ENCODE measurements around the gene ZNF649.

The ZNF649 gene

GRCh38 chr19:51887522-51888498 is 17.0 kb downstream of the ZNF649 start, which contains the start of gene ZNF577:
Gene ZNF577, minus strand, starts transcription at chr19:51887951. Its CDS starts 7,569 bp downstream, at chr19:51880382.
- DNase-seq (ENCODE audit: low spot score), result peak; percentile 88

DNA sequence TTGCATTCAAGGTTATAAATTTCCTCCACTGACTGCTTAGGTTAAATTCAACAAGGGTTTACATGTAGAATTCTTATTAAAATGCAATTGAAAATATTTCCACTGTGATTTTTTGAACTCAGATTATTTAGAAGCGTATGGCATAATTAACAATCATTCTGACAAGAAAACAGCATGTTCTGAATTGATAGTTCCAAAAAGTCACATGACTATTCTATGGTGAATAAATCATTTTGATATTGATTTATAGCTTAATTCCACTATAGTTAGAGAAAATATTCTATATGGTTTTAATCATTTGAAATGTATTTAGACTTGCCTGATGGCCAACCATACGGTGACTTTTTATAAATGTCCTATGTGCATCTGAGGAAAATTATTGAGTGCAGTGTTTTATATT is 20.1 kb downstream of the ZNF649 start:
- DNase-seq (ENCODE audit: low spot score), result no peak

- DNase-seq (ENCODE audit: low spot score), result no peak
These were observed 22.3 kb downstream of the ZNF649 start for GRCh38 chr19:51882518-51882917.

DNA sequence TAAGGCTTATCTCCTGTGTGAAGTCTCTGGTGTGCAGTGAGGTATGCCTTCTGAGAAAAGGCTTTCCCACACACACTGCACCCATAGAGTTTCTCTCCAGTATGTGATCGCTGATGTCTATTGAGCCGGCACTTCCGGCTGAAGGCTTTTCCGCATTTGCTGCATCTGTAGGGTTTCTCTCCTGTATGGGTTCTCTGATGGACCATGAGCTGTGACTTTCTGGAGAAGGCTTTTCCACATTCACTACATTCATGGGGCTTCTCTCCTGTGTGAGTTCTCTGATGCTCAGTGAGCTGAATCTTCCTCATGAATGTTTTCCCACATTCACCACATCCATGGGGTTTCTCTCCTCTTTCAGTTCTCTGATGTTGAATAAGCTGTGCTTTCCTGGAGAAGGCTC is 31.7 kb downstream of the ZNF649 start:
- no peak for DNase-seq (ENCODE audit: low spot score)

DNA sequence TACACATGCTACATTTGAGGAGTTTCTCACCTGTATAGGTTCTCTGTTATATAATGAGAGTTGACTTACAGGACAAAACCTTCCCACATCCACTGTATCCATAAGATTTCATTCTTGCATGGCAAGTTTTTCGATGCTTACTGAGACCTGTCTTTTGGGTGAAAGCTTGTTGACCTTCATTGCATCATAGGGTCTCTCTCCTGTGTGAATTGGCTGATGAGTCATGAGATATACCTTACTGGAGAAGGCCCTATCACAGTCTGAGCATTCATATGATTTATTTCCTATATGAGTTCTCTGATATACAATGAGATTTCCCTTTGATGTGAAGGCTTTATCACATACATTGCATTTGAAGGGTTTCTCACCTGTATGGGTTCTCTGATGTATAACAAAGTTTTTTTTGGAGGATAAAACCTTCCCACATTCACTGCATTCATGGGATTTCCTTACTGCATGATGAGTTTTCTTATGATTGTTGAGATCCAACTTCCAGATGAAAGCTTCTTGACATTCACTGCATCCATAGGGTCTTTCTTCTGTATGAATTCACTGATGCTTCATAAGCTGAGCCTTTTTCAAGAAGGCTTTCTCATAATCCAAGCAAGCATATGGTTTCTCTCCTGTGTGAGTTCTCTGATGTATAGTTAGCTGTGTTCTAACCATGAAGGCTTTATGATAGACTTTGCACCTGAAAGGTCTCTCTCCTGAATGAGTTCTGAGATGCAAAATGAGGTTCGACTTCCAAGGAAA is 42.8 kb downstream of the ZNF649 start:
- no peak for DNase-seq (ENCODE audit: low spot score)

Data from SW480 (cell line).